ENCODE data around the gene WDTC1.
A peak's percentile ranks its signal among the peaks of the same experiment; 100 is the strongest.
"Not testable (repeated sequence)": the region's sequence is repeated elsewhere in the genome, so short reads cannot be mapped to it uniquely, and the experiment has no call there.

The WDTC1 gene, protein sequence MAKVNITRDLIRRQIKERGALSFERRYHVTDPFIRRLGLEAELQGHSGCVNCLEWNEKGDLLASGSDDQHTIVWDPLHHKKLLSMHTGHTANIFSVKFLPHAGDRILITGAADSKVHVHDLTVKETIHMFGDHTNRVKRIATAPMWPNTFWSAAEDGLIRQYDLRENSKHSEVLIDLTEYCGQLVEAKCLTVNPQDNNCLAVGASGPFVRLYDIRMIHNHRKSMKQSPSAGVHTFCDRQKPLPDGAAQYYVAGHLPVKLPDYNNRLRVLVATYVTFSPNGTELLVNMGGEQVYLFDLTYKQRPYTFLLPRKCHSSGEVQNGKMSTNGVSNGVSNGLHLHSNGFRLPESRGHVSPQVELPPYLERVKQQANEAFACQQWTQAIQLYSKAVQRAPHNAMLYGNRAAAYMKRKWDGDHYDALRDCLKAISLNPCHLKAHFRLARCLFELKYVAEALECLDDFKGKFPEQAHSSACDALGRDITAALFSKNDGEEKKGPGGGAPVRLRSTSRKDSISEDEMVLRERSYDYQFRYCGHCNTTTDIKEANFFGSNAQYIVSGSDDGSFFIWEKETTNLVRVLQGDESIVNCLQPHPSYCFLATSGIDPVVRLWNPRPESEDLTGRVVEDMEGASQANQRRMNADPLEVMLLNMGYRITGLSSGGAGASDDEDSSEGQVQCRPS

DNA sequence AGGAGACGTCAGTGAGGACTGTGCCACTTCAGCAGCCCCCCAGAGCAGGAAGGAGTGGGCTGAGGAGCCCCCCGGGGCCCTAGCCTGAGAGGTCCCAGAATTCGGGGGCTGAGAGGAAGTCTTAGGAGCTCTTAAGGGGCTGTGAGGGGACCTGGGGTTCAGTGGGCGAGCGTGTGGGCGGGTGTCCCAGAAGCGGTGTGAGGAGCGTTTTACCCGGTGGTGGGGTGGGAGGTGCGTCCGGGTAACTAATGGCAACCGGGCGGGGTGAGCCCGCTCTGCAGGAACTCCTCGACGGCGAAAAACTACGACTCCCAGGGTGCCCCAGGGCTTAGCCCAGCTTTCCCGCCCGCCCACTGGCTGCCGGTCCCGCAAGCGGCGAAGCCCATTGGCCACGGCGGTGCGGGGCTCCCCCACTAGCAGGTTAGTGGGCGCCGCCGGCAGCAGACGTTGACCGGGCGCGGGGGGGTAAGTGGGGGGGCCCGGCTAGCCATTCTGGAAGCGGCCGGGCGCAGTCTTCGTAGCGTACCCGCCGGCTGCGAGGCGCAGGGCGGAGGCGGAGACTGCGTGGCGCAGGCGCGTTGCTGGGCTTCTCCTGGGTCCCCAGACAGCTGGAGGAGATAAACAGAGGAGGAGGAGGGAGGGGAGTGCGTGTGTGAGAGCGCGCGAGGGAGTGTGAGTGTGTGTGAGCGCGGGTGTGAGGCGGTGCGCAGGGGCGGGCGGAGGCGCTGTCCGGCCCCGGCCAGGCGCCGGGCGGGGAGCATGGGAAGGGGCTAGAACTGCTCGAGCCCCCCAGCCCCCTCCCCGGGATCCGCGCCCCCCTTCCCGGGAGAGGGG lies at the start of gene WDTC1:
WDTC1 (plus strand) TSS at position 584 of the 834 bp plus-strand sequence. CDS start 26,423 bp downstream, outside the sequence.
- DNase-seq: peak; percentile 94

DNA sequence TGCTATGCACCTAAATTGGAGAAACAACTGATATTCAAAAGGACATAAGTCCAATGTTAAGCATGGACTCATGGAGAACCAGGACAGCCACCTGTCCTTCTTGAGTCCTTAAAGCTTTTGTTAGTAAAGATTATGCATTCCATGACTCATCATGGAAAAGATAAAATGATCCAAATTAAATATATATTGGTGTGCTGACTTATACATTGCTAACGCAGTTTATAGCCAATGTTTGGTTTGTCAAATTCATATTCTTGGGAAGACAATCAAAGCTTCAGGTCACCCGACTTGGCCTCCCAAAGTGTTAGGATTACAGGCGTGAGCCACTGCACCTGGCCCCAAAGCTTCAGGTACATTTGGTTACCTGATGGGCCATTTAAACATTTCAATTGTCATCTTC lies 49.8 kb upstream of the WDTC1 start:
- DNase-seq: not testable (repeated sequence)

DNA sequence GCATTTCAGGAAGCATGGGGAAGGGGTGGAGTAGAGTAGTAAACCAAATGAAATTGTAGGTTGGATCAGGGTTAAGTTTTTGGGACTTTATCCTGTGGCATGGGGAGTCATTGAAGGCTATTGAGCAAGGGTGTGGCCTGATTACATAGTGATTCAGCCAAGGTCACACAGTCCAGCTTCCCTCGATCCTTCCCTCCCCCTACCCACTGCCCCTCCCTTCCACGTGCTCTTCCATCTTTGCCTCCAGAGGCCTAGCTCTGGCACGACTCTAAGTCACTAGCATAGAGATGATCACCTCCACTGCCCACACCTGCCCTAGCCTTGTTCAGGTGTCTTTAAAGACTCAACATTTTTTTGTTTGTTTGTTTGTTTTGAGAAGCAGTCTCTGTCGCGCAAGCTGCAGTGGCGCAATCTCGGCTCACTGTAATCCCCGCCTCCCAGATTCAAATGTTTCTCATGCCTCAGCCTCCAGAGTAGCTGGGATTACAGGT lies 42.3 kb upstream of the WDTC1 start:
- DNase-seq: no peak

DNA sequence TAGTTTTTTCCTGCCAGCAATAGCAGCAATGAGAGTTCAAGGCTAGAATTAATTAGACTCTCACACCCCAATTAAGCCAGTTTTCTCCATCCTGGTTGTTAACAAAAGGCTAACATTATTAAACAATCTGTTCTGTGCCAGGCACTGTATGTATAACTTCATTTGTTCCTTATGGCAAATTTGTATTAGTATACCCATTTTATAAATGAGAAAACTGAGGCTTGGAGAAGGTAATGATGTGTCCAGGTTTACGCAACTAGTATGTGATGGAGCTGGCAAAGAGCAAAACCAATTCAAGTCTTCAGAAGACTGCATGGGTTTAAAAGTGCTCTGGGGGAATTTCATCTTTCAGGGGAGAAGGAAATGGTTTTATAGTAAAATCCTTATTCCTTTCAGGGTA lies 41.2 kb upstream of the WDTC1 start:
- no peak for DNase-seq

DNA sequence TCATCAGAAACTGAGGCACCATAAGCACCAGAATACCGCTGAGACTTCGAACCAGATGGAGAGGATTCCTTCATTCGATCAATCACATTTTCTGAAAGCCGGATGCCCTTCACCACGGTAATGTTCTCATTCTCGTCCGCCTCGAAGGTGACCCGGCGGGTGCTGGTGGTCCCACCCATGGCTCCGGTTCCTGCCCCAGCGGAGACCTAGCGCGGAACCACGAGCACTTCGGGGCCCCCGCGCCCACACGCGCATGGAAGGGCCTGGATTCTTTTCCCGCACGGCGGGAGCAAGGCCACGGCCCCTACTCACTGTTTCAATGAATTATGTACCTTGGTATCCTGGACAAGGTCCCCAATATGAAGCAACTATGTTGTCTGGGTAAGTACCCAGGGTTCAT lies 33.1 kb upstream of the WDTC1 start:
- no peak for DNase-seq

DNA sequence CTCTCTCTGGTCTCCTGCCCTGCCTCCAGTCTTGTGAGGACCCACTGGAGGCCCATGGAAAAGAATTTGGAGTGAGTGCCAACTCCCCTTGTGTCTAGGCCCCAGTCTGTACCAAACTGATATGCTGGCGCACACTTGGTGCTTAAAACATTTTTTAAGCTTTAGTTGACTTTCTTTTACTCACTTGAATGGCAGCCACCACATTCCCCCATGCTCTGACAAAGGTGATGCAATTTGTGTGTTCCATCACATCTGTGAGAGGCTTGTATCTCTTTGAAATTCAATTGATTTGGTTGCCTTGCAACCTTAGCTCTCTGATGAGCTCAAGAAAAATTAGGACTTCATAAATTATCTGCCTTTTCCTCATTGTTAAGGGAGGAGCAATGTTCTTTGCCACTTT lies 30.5 kb upstream of the WDTC1 start:
- DNase-seq: no peak

DNA sequence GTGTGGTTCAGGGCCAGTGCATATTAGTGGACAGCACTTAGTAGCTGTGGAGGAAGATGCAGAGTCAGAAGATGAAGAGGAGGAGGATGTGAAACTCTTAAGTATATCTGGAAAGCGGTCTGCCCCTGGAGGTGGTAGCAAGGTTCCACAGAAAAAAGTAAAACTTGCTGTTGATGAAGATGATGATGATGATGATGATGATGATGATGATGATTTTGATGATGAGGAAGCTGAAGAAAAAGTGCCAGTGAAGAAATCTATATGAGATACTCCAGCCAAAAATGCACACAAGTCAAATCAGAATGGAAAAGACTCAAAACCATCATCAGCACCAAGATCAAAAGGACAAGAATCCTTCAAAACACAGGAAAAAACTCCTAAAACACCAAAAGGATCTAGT lies 27.2 kb upstream of the WDTC1 start:
- not testable (repeated sequence) for DNase-seq

DNA sequence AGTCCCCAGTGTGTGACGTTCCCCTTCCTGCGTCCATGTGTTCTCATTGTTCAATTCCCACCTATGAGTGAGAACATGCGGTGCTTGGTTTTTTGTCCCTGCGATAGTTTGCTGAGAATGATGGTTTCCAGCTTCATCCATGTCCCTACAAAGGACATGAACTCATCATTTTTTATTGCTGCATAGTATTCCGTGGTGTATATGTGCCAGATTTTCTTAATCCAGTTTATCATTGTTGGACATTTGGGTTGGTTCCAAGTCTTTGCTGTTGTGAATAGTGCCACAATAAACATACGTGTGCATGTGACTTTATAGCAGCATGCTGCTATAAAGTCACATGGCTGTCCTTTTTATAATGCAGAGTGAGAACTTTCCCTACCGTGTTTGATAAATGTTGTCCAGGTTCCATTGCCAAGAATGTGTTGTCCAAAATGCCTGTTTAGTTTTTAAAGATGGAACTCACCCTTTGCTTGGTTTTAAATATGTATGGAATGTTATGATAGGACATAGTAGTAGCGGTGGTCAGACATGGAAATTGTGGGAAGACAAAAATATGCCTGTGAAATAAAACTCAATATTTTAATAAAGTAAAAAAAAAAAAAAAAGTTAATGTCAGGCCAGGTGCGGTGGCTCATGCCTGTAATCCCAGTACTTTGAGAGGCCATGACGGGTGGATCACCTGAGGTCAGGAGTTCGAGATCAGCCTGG lies 26.1 kb upstream of the WDTC1 start:
- DNase-seq: not testable (repeated sequence)

DNA sequence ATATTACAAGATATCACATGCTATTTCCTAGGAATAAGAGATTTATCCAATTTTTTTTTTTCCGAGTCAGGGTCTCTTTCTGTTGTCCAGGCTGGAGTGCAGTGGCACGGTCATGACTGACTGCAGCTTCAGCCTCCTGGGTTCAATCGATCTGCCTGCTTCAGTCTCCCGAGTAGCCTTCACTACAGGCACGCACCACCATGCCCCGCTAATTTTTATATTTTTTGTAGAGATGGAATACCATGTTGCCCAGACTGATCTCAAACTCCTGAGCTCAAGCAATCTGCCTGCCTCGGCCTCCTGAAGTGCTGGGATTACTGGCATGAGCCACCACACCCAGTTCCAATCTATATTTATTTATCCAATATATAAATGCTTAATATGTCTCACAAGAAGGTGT lies 18.0 kb upstream of the WDTC1 start:
- DNase-seq: no peak

DNA sequence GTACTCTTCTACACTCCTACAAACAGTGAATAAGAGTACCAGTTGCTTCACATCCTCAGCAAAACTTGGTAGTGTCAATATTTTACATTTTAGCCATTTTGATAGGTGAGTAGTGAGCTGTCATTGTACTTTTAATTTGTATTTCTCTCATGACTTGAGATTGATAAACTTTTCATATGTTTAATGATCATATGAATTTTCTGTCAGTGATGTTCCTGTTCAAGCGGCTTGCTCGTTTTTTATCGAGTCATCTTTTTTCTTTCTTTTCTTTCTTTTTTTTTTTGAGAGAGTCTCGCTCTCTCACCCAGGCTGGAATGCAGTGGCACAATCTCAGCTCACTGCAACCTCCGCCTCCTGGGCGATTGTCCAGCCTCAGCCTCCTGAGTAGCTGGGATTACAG lies 17.0 kb upstream of the WDTC1 start:
- DNase-seq: no peak

DNA sequence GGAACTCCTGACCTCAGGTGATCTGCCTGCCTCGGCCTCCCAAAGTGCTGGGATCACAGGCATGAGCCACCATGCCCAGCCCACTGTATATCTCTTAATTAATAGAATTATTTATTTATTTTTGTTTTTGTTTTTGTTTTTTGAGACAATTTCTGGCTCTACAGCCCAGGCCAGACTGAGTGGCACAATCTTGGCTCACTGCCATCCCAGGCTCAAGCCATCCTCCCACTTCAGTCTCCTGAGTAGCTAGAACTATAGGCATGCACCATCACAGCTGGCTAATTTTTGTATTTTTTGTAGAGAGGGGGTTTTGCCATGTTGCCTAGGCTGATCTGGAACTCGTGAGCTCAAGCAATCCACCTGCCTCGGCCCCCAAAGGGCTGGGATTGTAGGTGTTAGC lies 15.7 kb upstream of the WDTC1 start:
- DNase-seq: no peak

DNA sequence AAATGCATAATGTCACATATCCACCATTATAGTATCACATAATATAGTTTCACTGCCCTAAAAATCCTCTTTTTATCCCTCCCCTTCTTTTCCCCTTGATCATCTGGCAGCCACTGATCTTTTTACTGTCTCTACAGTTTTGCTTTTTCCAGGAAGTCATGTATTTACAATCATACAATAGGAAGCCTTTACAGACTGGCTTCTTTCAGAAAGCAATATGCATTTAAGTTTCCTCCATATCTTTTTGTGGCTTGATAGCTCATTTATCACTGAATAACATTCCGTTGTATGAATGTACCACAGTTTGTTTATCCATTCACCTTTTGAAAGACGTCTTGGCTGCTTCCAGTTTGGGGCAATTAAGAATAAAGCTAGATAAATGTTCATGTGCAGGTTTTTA lies 14.3 kb upstream of the WDTC1 start:
- DNase-seq: peak; percentile 11

DNA sequence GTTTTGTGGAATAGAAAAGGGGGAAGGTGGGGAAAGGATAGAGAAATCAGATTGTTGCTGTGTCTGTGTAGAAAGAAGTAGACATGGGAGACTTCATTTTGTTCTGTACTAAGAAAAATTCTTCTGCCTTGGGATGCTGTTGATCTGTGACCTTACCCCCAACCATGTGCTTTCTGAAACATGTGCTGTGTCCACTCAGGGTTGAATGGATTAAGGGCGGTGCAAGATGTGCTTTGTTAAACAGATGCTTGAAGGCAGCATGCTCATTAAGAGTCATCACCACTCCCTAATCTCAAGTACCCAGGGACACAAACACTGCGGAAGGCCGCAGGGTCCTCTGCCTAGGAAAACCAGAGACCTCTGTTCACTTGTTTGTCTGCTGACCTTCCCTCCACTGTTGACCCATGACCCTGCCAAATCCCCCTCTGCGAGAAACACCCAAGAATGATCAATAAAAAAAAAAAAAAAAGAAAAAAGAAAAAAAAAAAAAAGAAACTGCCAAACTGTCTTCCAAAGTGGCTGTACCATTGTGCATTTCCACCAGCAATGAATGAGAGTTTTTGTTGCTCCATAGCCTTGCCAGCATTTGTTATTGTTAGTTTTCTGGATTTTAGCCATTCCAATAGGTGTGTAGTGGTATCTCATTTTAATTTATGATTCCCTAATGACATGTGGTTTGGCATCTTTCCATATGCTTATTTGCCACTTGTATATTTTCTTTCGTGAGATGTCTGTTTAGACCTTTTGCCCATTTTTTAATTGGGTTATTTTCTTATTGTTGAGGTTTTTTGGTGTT lies 13.5 kb upstream of the WDTC1 start:
- DNase-seq: not testable (repeated sequence)

DNA sequence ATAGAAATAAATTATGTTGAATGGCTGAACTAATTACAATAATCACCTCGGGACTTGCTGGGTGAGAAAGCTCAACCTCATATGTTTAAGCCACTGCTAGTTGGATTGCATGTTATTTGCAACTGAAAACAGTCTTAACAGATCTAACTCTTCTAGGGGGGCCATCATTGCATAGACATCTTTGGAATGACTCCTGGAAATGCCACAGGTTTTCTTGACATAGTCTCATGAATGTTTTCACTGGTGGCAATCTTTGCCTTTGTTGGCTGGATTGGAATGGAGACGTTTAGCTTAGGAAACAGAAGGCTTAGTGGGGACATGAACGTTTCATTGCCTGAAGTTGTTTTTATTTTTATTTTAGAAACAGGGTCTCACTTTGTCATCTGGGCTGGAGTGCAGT lies 8.8 kb upstream of the WDTC1 start:
- no peak for DNase-seq

DNA sequence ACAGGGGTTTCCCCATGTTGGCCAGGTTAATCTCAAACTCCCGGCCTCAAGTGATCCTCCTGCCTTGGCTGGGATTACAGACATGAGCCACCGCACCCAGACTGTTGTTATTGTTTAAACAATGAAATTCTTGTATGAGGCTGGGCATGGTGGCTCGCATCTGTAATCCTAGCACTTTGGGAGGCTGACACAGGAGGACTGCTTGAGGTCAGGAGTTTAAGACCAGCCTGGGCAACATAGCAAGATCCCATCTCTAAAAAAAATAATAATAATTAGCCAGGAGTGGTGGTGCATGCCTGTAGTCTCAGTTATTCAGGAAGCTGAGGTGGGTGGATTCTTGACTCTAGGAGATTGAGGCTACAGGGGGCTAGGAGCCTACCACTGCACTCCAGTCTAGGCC lies 6.7 kb upstream of the WDTC1 start:
- DNase-seq: no peak

DNA sequence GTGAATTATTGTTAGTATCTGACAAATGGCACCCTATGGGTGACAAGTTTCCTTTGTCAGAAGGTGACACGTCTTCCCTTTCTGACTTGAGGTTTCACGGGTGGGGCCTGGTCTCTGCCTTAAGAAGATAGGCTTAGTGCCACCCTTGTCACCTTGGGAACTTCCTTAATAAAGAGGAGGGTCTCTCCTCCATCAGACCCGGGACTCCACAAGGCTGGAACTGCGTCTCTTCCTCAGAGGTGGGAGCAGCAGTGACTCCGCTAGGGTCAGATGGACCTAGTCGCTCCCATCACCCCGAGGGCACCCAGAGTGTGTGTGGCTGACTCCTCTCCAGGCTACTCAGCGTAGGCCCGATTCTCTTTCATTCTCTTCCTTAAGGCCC lies 774 bp upstream of the WDTC1 start:
- no peak for DNase-seq

DNA sequence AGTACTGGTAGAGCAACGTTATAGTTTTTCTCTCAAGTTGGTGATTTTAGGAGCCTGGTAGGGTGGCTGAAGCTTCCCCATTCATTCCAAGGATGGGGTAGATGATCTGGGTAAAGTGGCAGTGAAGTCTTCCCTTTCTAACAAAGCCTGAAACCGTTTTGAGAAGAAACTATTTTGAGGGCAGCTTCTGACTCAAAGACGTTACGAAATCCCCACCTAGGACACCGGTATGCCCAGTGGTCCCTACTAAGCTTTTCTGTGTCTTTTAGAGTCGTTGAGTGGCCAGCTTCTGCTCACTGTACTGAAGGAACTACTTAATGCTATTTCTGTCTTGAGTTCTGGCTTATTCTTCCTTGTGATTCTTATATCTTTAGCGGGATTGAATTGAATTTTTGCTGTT lies 1.4 kb downstream of the WDTC1 start:
- DNase-seq: no peak

DNA sequence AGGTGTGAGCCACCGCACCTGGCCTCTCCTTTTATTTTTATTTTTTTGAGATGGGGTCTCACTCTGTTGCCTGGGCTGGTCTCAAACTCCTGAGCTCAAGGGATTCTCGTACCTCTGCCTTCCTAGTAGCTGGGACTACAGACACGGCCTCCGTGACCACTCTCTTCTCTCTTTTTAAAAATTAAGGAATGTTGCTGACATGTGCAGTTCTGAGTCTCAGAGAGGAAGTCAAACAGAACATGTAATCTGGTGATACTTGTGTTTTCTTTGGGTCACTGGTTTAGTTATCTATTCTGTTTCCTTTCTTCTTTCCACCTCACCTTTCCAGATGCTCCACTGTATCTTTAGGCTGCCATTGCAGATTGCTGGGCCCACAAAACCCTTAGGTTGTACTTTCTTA lies 2.7 kb downstream of the WDTC1 start:
- DNase-seq: no peak

DNA sequence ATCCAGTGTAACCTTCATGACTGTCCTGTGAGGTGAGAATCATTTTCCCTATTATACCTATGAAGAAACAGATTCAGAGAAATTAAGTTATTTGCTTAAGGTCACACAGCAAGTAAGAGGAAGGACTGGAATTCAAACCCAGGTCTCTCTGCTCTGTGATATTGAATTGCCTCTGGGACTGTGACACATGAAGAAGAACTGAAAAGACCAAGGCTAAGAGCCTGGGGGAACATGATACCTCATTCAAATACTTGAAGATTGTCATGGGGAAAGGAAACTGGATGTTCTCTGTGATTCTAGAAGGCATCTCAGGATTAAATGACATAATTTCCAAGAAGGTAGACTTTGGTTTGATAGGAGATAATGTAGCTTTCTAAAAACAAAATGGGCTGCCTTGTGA lies 3.6 kb downstream of the WDTC1 start:
- no peak for DNase-seq

DNA sequence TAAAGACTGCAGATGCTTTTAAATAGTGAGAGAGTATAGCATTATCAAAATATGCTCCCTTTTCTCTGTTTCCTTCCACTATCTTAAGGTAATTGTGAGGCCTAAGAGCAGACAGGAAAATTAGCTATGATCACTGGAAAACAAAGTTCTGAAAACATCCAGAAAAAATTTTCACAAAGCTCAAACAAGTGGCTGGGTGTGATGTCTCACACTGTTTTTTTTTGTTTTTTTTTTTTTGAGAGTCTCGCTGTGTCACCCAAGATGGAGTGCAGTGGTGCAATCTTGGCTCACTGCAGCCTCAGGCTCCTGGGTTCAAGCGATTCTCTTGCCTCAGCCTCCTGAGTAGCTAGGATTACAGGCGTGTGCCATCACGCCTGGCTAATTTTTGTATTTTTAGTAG lies 7.2 kb downstream of the WDTC1 start:
- DNase-seq: no peak

DNA sequence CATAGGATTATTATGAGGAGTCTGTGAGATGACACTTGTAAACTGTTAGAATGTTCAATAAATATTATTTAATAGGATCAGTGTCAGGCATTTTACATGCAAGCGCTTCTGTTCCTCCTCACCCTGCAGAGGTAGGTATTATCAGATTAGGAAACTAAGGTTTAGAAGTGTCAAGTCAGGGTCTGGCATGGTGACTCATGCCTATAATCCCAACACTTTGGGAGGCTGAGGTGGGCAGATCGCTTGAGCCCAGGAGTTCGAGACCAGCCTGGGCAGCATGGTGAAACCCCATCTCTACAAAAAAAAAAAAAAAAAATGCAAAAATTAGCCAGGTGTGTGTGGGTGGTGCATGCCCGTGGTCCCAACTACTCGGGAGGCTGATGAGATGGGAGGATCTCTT lies 9.2 kb downstream of the WDTC1 start:
- DNase-seq: not testable (repeated sequence)

DNA sequence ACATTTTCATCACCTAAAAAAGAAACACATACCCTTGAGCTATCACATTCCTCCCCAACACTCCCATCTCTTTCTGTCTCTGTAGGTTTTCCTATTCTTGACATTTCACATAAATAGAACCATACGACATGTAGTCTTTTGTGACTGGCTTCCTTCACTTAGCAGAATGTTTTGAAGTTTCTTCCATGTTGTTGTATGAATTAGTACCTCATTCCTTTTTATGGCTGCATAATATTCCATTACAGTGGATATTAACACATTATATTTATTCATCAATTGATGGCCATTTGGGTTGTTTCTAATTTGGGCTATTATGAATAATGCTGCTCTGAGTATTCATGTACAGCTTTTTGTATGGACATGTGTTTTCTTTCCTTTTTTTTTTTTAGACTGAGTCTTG lies 11.8 kb downstream of the WDTC1 start:
- DNase-seq: no peak
